ENCODE data around the gene FAM210A. TPM values are rescaled to one million over a fixed set of nuclear protein-coding genes. Genes with fewer than 3 reads are reported as not detected.
A peak's percentile ranks its signal among the peaks of the same experiment; 100 is the strongest.
"Not testable (repeated sequence)": the region's sequence is repeated elsewhere in the genome, so short reads cannot be mapped to it uniquely, and the experiment has no call there.

The FAM210A gene
- total RNA-seq, 1 experiment from 2014 or later: 17.1 TPM

- no TSS peak for BruUV-seq (replicated peaks)
These were observed 30.3 kb upstream of the FAM210A start for GRCh38 chr18:13756671-13757070.

GRCh38 chr18:13756261-13756660 is 29.9 kb upstream of the FAM210A start:
- no TSS peak for BruUV-seq (replicated peaks)
- no peaks in the 10 kb centered on the region for H3K4me1 ChIP-seq
- H3K4me3 Mint-ChIP-seq (ENCODE audit: unreplicated experiment): no peak overlapping the region
- H3K9me3 ChIP-seq: no peaks in the 10 kb centered on the region
- TF ChIP-seq CTCF (IDR thresholded peaks at IDR 0.05; ENCODE audit: insufficient read depth in 1 of 2, low read depth in 1 of 2, low read length in 1 of 2, severe bottlenecking in 1 of 2, unreplicated experiment in 1 of 2): no peak
- H3K36me3 Mint-ChIP-seq (ENCODE audit: insufficient read depth, unreplicated experiment): peaks cover 30% of the 10 kb centered on the region
- ChIA-PET POLR2A (no interaction called here), CTCF (no interaction called here)
- no peaks in the 10 kb centered on the region for H3K9me3 Mint-ChIP-seq (ENCODE audit: unreplicated experiment)
- DNase-seq: no peak
- H3K4me1 Mint-ChIP-seq (ENCODE audit: low read depth, unreplicated experiment): no peaks in the 10 kb centered on the region
- no peaks in the 10 kb centered on the region; the same call in none of the 2 replicates for H3K36me3 ChIP-seq (ENCODE audit: control insufficient read depth, insufficient read depth, low read length)
- H3K27ac Mint-ChIP-seq (ENCODE audit: unreplicated experiment): no peak overlapping the region
- H3K4me3 ChIP-seq (ENCODE audit: low read depth, low read length): no peak overlapping the region
- H3K27me3 Mint-ChIP-seq (ENCODE audit: insufficient read depth, unreplicated experiment): no peaks in the 10 kb centered on the region
- H3K27me3 ChIP-seq (replicated peaks; ENCODE audit: control insufficient read depth, insufficient read depth, low read length): no peaks in the 10 kb centered on the region
- intact Hi-C loops (cut with micrococcal nuclease; ENCODE audit: unreplicated experiment): no loop called here

More at GRCh38 chr18:13756671-13757070, 30.3 kb upstream of the FAM210A start:
- intact Hi-C loops (cut with micrococcal nuclease; ENCODE audit: unreplicated experiment): no loop called here
- no peak overlapping the region for H3K27ac Mint-ChIP-seq (ENCODE audit: unreplicated experiment)
- H3K4me3 Mint-ChIP-seq (ENCODE audit: unreplicated experiment): no peak overlapping the region
- H3K4me1 Mint-ChIP-seq (ENCODE audit: low read depth, unreplicated experiment): no peaks in the 10 kb centered on the region
- no peak for TF ChIP-seq CTCF (IDR thresholded peaks at IDR 0.05; ENCODE audit: insufficient read depth in 1 of 2, low read depth in 1 of 2, low read length in 1 of 2, severe bottlenecking in 1 of 2, unreplicated experiment in 1 of 2)
- H3K27me3 Mint-ChIP-seq (ENCODE audit: insufficient read depth, unreplicated experiment): no peaks in the 10 kb centered on the region
- no peaks in the 10 kb centered on the region; the same call in none of the 2 replicates for H3K36me3 ChIP-seq (ENCODE audit: control insufficient read depth, insufficient read depth, low read length)
- H3K9me3 ChIP-seq: no peaks in the 10 kb centered on the region
- no peaks in the 10 kb centered on the region for H3K9me3 Mint-ChIP-seq (ENCODE audit: unreplicated experiment)
- ChIA-PET POLR2A (no interaction called here), CTCF (no interaction called here)
- no peaks in the 10 kb centered on the region for H3K27me3 ChIP-seq (replicated peaks; ENCODE audit: control insufficient read depth, insufficient read depth, low read length)
- H3K4me1 ChIP-seq: no peaks in the 10 kb centered on the region
- no peak overlapping the region for H3K4me3 ChIP-seq (ENCODE audit: low read depth, low read length)
- H3K36me3 Mint-ChIP-seq (ENCODE audit: insufficient read depth, unreplicated experiment): peaks cover 26% of the 10 kb centered on the region
- DNase-seq: no peak

GRCh38 chr18:13751599-13751998 is 25.2 kb upstream of the FAM210A start:
- H3K4me3 ChIP-seq (ENCODE audit: low read depth, low read length); H3K4me1 ChIP-seq; intact Hi-C loops (cut with micrococcal nuclease; ENCODE audit: unreplicated experiment); H3K4me1 Mint-ChIP-seq (ENCODE audit: low read depth, unreplicated experiment); H3K27ac Mint-ChIP-seq (ENCODE audit: unreplicated experiment); BruUV-seq (replicated peaks); H3K9me3 Mint-ChIP-seq (ENCODE audit: unreplicated experiment); H3K4me3 Mint-ChIP-seq (ENCODE audit: unreplicated experiment); POLR2A ChIA-PET; H3K9me3 ChIP-seq; DNase-seq; H3K36me3 ChIP-seq (ENCODE audit: control insufficient read depth, insufficient read depth, low read length); CTCF ChIA-PET; H3K27me3 Mint-ChIP-seq (ENCODE audit: insufficient read depth, unreplicated experiment); H3K27me3 ChIP-seq (replicated peaks; ENCODE audit: control insufficient read depth, insufficient read depth, low read length): not testable (repeated sequence)
- peaks cover 59% of the 10 kb centered on the region for H3K36me3 Mint-ChIP-seq (ENCODE audit: insufficient read depth, unreplicated experiment)

GRCh38 chr18:13746633-13747032 is 20.3 kb upstream of the FAM210A start:
- Mint-ChIP-seq H3K4me1 (ENCODE audit: low read depth, unreplicated experiment) (no peaks in the 10 kb centered on the region), H3K27ac (ENCODE audit: unreplicated experiment) (no peak overlapping the region), H3K27me3 (ENCODE audit: insufficient read depth, unreplicated experiment) (no peaks in the 10 kb centered on the region), H3K4me3 (ENCODE audit: unreplicated experiment) (no peak overlapping the region), H3K36me3 (ENCODE audit: insufficient read depth, unreplicated experiment) (peaks cover 71% of the 10 kb centered on the region), H3K9me3 (ENCODE audit: unreplicated experiment) (no peaks in the 10 kb centered on the region)
- peak in 1 of 2 experiments; percentile 4 for TF ChIP-seq CTCF (IDR thresholded peaks at IDR 0.05; ENCODE audit: insufficient read depth in 1 of 2, low read depth in 1 of 2, low read length in 1 of 2, severe bottlenecking in 1 of 2, unreplicated experiment in 1 of 2)
- Histone ChIP-seq H3K9me3 (no peaks in the 10 kb centered on the region), H3K4me1 (no peaks in the 10 kb centered on the region), H3K4me3 (ENCODE audit: low read depth, low read length) (no peak overlapping the region), H3K36me3 (ENCODE audit: control insufficient read depth, insufficient read depth, low read length) (no peaks in the 10 kb centered on the region), H3K27me3 (replicated peaks; ENCODE audit: control insufficient read depth, insufficient read depth, low read length) (no peaks in the 10 kb centered on the region)
- BruUV-seq (replicated peaks): no TSS peak
- intact Hi-C loops (cut with micrococcal nuclease; ENCODE audit: unreplicated experiment): no loop called here
- POLR2A ChIA-PET: no interaction called here
- no peak for DNase-seq
- CTCF ChIA-PET: no interaction called here

All from Caco-2 (cell line).